Epithelial cell of proximal tubule (primary cell): ENCODE results near the gene RHBDF1. TPM values are rescaled to one million over a fixed set of nuclear protein-coding genes. Genes with fewer than 3 reads are reported as not detected.

Experiments
- DNase-seq: peaks from one replicate; pipeline ENCODE4 v3.0.0-alpha.2; 2011; ENCODE audit warnings: low read depth
- H3K4me3 ChIP-seq: 2 replicates; pipeline ENCODE4 v1.5.1; 2011; ENCODE audit warnings: low read depth, mild to moderate bottlenecking, low read length
- total RNA-seq: library from RNA; depleted of rRNA; stranded (reverse); fragments of >200 nt; gene quantifications from 2 replicates; pipeline ENCODE4 v1.2.3, GENCODE V29; 2015
- TF ChIP-seq, protein P1 (sequence below): conservative IDR thresholded peaks from 2 replicates; pipeline ENCODE4 v1.5.1; 2012; ENCODE audit warnings: low read depth, mild to moderate bottlenecking, low read length

RHBDF1 gene
- total RNA-seq, 1 donor from 2014 or later: 21.2 TPM

DNA sequence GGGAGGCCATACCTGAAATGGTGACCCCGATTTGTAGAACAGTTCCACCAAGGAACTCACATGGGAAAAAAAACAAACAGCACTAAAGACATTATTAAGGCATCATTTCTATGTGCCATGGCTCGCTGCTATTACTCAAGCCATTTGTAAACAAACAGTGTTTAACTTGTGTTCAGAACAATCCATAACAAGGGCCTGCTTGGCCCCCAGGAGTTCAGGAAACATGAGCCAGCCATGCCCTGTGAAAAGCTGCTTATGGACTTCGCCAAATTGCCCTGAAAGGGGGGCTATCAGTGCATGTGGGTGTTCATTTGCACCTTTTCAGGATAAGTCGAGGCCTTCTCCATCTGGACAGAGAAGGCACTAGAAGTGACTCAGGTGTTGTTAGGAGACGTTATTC lies 27.0 kb downstream of the RHBDF1 start:
- H3K4me3 ChIP-seq: no peak overlapping the region
- no peak for DNase-seq
- TF ChIP-seq, protein P1, sequence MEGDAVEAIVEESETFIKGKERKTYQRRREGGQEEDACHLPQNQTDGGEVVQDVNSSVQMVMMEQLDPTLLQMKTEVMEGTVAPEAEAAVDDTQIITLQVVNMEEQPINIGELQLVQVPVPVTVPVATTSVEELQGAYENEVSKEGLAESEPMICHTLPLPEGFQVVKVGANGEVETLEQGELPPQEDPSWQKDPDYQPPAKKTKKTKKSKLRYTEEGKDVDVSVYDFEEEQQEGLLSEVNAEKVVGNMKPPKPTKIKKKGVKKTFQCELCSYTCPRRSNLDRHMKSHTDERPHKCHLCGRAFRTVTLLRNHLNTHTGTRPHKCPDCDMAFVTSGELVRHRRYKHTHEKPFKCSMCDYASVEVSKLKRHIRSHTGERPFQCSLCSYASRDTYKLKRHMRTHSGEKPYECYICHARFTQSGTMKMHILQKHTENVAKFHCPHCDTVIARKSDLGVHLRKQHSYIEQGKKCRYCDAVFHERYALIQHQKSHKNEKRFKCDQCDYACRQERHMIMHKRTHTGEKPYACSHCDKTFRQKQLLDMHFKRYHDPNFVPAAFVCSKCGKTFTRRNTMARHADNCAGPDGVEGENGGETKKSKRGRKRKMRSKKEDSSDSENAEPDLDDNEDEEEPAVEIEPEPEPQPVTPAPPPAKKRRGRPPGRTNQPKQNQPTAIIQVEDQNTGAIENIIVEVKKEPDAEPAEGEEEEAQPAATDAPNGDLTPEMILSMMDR: no peak

DNA sequence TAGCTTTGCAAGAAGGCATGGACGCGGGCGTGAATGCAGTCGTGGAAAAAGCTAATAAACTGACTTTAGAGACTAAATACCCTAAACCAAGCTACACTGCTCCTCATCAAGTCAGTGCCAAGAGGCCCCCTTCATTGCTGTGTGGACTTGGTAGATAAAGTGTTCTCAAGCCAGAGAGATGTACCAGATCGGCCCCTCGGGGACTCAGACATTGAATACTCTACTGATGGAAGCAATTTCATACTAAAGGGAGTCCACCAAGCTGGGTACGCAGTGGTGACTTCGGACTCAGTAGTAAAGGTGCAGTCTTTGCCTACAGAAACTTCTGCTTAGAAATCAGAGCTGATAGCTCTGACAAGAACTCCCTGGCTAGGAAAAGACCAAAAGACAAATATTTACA lies 27.8 kb downstream of the RHBDF1 start:
- TF ChIP-seq, protein P1: no peak
- no peak overlapping the region for H3K4me3 ChIP-seq
- no peak for DNase-seq

DNA sequence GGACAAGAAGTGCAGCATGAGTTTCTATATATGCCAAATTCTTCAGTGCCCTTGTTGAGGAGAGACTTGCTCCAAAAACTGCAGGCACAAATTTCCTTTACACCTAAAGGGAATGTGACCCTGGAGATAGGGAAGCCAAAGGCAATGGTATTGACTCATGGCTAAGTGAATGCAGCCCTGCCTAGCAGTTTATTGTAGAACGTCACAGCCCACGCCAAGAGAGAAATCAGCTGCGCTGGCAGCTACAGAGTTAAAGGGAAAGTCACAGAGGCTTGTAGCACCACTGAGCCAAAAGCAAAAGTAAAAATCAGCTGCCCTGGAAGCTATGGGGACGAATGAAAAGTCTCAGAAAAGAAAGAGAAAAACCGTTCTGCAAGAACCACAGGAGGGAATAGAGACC lies 29.1 kb downstream of the RHBDF1 start:
- TF ChIP-seq, protein P1: no peak
- DNase-seq: no peak

DNA sequence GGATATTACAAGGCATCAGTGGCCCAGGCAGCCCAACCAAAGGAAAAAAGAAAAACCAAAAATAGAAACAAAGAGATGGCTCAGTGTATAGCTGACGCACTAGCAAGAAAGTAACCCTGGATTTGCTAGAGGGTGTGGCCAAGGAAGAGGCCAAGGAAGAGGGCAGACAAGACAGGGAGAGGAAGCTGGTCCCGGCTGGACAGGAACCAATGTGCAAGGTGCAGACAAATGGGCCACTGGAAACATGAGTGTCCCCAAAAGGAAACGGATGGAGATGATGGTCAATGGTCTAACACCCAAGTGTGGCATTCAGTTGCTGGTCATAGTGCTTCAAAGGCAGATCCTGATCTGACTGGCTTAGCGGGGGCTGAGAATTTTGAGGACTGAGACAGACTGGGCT lies 29.7 kb downstream of the RHBDF1 start:
- no peak overlapping the region for H3K4me3 ChIP-seq
- no peak for DNase-seq
- TF ChIP-seq, protein P1: no peak

More for the DNA sequence above, 29.1 kb downstream of the RHBDF1 start:
- no peak overlapping the region for H3K4me3 ChIP-seq

DNA sequence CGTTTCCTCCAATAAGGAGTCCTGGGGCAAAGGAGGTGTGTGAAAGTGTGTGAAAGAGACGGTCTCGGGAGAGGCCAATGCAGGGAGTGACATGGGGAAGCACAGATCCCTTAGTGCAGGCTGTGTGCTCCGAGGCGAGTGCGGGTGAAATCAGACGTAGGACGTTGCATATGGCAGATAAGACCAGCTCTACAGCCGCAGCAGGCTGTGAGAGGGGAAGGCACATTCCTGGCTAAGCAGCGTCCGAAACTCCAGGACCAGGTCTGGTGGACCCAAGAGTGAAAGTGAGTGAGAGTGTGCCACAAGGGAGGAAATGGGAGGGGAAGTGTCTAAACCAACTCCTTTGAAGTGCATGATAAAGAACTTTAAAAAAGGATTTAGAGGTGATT lies 30.4 kb downstream of the RHBDF1 start:
- TF ChIP-seq, protein P1: no peak
- DNase-seq: no peak
- no peak overlapping the region for H3K4me3 ChIP-seq

- DNase-seq: no peak
- TF ChIP-seq, protein P1: no peak
- H3K4me3 ChIP-seq: no peak overlapping the region
These were observed 30.9 kb downstream of the RHBDF1 start for GRCh38 chr16:41439-42068.
